GM21619 (cell line): ENCODE results near the gene ERC2.

Experiments used
- ATAC-seq: cut with Tn5 transposase; IDR thresholded peaks from one replicate; pipeline ENCODE4 v1.9.1; 2021; ENCODE audit not compliant: unreplicated experiment

The ERC2 gene

GRCh38 chr3:55895897-55896566, 572.2 kb downstream of the ERC2 start:
- no peak for ATAC-seq

GRCh38 chr3:55894605-55895004, 573.7 kb downstream of the ERC2 start:
- ATAC-seq, result no peak

- ATAC-seq, result no peak
These were observed 575.1 kb downstream of the ERC2 start for GRCh38 chr3:55893045-55893664.

- ATAC-seq, result no peak
These were observed 577.2 kb downstream of the ERC2 start for GRCh38 chr3:55891106-55891505.

GRCh38 chr3:55888282-55888885, 579.9 kb downstream of the ERC2 start:
- ATAC-seq, result no peak

- no peak for ATAC-seq
These were observed 582.5 kb downstream of the ERC2 start for GRCh38 chr3:55885721-55886120.

GRCh38 chr3:55884491-55885285, 583.6 kb downstream of the ERC2 start:
- ATAC-seq, result no peak

- ATAC-seq, result no peak
These were observed 584.2 kb downstream of the ERC2 start for GRCh38 chr3:55884066-55884465.

GRCh38 chr3:55882006-55882405, 586.3 kb downstream of the ERC2 start:
- ATAC-seq, result no peak

- ATAC-seq, result no peak
These were observed 587.9 kb downstream of the ERC2 start for GRCh38 chr3:55880357-55880756.

- ATAC-seq, result no peak
These were observed 588.4 kb downstream of the ERC2 start for GRCh38 chr3:55879901-55880331.

- no peak for ATAC-seq
These were observed 590.6 kb downstream of the ERC2 start for GRCh38 chr3:55877703-55878102.

GRCh38 chr3:55876560-55876959, 591.7 kb downstream of the ERC2 start:
- ATAC-seq, result no peak

- ATAC-seq, result no peak
These were observed 593.2 kb downstream of the ERC2 start for GRCh38 chr3:55875113-55875512.

- ATAC-seq, result no peak
These were observed 594.6 kb downstream of the ERC2 start for GRCh38 chr3:55873523-55874254.

GRCh38 chr3:55870594-55870993, 597.7 kb downstream of the ERC2 start:
- no peak for ATAC-seq

GRCh38 chr3:55868347-55868746, 599.9 kb downstream of the ERC2 start:
- no peak for ATAC-seq

GRCh38 chr3:55863028-55863427, 605.2 kb downstream of the ERC2 start:
- no peak for ATAC-seq

- ATAC-seq, result no peak
These were observed 608.1 kb downstream of the ERC2 start for GRCh38 chr3:55860049-55860721.

- ATAC-seq, result no peak
These were observed 609.0 kb downstream of the ERC2 start for GRCh38 chr3:55859305-55859704.
